GDM1 (cell line): ENCODE data around the gene NTN3.

Experiments
- DNase-seq: peaks from one replicate; lab custom pipeline; 2025; lab: John Stamatoyannopoulos, UW

Gene NTN3

DNA sequence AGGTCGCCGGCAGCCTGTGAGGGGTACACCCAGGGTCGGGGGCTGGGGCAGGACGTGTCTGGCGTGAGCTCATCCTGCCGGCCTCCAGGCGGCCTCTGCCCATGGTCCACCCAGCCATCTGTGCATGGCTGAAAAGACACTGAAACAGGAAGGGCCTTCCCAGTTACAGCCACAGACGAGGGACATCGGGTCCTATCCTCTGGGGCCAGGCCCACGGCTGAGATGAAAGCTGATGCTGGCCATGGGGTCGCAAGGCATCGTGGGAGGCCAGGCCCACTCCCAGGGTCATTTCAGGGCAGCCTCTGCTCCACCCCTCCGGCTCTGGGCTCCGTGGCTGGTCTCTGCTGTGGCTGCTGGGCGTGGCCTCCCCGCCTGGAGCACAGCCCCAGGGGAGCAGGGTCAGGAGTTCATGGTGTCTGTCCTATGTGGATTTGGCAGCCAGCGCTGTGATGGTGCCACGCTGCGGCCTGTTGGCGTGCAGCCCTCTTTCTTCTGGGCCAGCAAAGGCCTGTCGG, 26.1 kb downstream of the NTN3 start:
- DNase-seq, result no peak

DNA sequence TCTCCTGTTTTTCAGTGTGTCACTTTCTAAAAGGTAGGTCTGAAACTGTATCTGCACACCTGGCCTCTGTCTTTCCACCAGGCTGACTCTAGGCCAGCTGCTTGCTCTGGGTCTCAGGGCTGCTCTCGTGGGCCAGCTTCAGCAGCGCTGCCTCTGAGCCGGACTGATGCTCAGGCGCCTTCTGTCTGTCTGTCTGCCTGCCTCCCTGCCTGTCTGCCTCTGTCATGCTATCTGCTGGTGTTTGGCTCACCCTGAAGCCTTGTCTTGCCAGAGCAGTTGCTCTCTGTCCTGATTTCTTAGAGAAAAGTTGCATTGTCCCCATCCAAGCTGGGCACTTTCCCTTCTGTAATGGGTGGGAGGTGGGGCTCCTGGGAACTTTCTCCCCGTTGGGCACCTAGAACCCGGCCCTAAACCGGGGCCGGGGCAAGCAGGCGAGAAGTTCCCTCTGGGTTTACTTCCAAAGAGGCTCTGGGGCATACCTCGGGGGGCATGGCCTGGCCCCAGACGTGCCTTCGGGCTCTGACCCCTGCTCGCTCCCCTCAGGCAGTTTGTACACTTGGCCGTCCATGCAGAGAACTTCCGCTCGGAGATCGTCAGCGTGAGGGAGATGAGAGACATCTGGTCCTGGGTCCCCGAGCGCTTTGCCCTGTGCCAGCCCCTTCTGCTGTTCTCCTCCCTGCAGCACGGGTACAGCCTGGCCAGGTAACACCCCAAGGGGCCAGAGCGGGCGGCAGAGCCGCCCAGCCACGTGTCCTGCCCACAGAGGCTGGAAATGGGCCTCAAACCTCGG, 26.8 kb downstream of the NTN3 start:
- no peak for DNase-seq

GRCh38 chr16:2498531-2499253, 27.6 kb downstream of the NTN3 start:
- no peak for DNase-seq

DNA sequence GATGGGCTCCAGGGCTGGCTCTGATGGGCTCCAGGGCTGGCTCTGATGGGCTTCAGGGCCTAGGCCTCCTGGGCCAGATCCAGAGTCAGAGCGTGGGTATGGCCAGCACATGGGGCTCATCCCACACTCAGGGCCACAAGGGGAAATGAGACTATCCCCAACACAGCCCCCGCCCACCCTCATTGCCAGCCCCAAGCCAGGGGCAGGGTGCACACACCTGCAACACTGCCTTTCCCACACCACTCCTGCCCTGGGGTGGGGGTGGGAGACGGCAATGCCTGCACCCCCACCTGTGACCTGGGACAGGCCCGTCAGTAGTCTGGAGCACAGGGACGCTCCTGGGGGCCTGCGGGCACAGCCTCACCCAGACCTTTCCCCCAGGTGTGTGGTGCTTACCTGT, 28.4 kb downstream of the NTN3 start:
- no peak for DNase-seq

- DNase-seq, result no peak
These were observed 28.9 kb downstream of the NTN3 start for GRCh38 chr16:2499890-2500429.

GRCh38 chr16:2500430-2500917, 29.4 kb downstream of the NTN3 start:
- DNase-seq, result no peak

- DNase-seq, result peak; percentile 68
These were observed 30.0 kb downstream of the NTN3 start for GRCh38 chr16:2500918-2501750.

DNA sequence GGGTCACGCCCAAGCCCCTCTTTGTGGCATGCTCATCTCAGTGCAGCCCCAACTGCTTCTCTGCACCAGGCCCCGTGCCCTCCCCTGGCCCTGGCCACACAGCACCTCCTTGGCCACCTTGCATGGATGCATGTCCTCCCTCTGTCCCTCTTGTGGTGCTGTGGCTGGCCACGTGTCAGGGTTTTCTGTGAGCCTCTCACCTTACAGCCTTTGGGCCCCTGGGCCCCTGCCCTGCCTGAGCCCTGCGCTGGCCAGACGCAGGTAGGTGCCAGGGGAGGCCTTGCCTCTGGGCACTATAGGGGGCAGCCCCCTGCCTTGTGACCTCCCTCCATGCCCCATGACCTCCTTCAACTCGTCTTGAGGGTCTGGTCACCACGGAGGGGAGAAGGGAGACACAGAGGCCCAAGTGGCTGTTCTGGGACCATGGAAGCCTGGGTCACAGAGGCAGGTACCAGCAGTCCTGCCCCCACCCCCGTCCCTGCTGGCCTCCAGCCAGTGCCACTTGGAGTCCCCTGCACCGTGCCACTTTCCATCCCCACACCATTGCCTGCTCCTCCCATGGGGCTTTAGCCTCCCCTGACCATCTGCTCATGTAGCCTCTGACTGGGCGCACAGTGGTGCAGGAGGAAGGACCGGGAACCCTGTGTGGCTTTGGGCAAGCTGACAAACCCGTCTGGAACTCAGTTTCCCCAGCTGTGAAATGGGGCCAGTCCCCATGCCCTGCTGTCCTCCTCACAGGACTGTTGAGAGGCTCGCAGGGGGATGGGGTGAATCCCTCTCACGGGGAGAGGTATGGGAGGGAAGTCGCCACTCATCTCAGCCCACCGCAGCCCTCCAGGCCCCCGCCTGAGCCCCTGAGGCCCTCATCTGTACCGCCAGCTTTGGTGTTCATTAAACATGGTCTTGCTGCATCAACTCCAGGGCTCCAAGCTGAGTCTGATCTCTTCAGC, 31.1 kb downstream of the NTN3 start:
- DNase-seq, result no peak

GRCh38 chr16:2505695-2506094, 34.6 kb downstream of the NTN3 start:
- no peak for DNase-seq

- no peak for DNase-seq
These were observed 36.1 kb downstream of the NTN3 start for GRCh38 chr16:2507052-2507659.

- no peak for DNase-seq
These were observed 36.6 kb downstream of the NTN3 start for GRCh38 chr16:2507665-2508064.

DNA sequence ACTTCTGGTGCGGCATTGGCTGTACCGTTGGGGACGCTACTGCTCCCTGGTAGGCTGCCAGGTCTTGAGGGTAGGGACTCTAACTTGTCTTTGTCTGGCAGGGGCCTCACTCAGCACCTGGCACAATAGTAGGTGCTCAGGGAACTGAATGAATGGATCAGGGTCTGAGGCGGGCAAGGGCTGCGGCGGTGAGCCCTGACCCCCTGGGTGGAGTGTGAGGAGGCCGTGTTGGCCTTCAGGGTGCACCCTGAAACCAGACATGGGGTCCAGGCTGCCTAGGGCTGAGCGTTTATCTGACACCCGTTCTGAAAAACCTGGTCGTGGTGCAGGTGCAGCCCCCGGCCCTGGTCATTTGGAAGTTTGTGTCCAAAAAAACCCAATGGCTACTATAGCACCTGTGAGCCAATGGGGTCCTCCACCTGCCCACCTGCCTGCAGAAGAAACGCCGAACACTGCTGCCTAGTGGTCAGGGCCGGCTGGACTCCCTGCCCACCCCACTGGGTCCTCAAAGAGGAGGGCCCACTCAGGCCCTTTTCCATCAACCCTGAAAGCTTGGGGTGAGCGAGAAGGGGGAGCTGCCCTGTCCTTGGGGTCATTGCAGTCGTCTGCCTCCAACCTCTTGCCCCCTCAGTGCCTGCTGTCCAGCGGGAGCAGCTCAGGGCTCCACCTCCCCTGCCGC, 37.8 kb downstream of the NTN3 start:
- no peak for DNase-seq

- no peak for DNase-seq
These were observed 40.2 kb downstream of the NTN3 start for GRCh38 chr16:2511128-2511800.

- DNase-seq, result no peak
These were observed 41.1 kb downstream of the NTN3 start for GRCh38 chr16:2511996-2512734.

DNA sequence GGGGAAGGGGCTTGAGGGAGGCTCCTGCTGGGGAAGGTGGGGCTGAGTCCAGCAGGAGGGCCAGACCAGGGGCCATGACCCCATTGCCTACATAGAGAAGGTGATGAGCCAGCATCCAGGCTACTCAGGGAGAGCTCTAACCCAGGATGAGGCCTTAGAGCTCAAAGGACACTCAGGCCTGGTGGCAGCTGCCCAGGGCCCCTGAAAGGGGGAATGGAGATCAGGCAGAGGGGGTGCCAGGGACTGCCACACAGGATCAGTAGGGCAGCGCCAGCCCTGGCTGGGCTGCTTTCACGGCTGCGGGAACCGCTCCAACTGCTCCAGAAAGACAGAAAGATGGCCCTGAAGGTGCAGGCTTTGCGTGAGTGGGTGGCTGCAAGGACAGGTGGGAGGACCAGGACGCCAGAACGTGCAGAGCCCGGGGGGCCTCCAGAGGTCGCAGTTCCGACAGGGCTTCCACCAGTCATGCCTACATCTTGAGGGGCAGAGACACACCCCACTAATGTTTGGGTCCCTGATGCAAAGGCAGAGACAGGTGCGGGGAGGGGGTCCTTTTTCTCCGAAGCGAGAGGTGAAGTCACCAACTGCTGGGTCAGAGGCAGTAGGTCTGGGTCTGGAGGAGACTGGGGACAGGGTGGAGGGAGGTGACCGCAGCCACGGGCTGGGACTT, 41.8 kb downstream of the NTN3 start:
- DNase-seq, result no peak

- DNase-seq, result peak; percentile 88
These were observed 42.6 kb downstream of the NTN3 start, which contains the start of gene ATP6V0C for GRCh38 chr16:2513405-2514332. Gene ATP6V0C (plus strand): TSS chr16:2513952. CDS start chr16:2514104, 152 bp downstream.
